GM12878 (cell line): ENCODE data around the gene CUEDC1. TPM values are rescaled to one million over a fixed set of nuclear protein-coding genes. Genes with fewer than 3 reads are reported as not detected.
"Not testable (repeated sequence)": the region's sequence is repeated elsewhere in the genome, so short reads cannot be mapped to it uniquely, and the experiment has no call there.

Experiments
- ATAC-seq: fragments of 200-7000 bp; cut with Tn5 transposase; 3 replicates; pipeline ENCODE4 v1.9.1; 2020; ENCODE audit warnings: mild to moderate bottlenecking, moderate library complexity
- BruUV-seq: library from RNA; stranded (reverse); fragments of 400-500 nt; replicated peaks from 2 replicates; lab custom pipeline; 2021; lab: Mats Ljungman, UMichigan
- CTCF ChIA-PET: fragments of 300-600 bp; sonication (Branson Sonifier 250); formaldehyde crosslinking; extraction: SDS; loops from one replicate; lab custom pipeline; 2021; ENCODE audit warnings: inconsistent platforms; lab: Yijun Ruan, JAX
- POLR2A ChIA-PET: fragments of 350-600 bp; formaldehyde crosslinking; extraction: SDS; loops from one replicate; lab custom pipeline; 2021; ENCODE audit warnings: inconsistent platforms; lab: Charles Lee
- RAD21 ChIA-PET: fragments of 300-600 bp; sonication (Branson Sonifier 250); formaldehyde crosslinking; loops from one replicate; lab custom pipeline; 2023; ENCODE audit warnings: antibody characterized with exemption; ENCODE audit not compliant: unreplicated experiment; lab: Charles Lee
- SMC1A ChIA-PET: fragments of 300-600 bp; sonication (Branson Sonifier 250); formaldehyde crosslinking; loops from one replicate; lab custom pipeline; 2023; ENCODE audit not compliant: unreplicated experiment, uncharacterized antibody; lab: Charles Lee
- DNase-seq: peaks from one replicate; pipeline ENCODE4 v3.0.0-alpha.2; 2011; ENCODE audit warnings: low read depth, low spot score
- FAIRE-seq: peaks from 3 replicates; lab custom pipeline; 2011; peaks lifted over from hg19 to GRCh38; lab: Jason Lieb, UNC
- H2AFZ ChIP-seq: 2 replicates; pipeline ENCODE4 v1.6.0; 2011; ENCODE audit warnings: low read depth, low read length, control low read depth; ENCODE audit not compliant: control insufficient read depth
- H3K27ac ChIP-seq: 2 replicates; pipeline ENCODE4 v1.5.1; 2011; ENCODE audit warnings: control low read depth; ENCODE audit not compliant: control insufficient read depth, insufficient read depth
- H3K27me3 ChIP-seq, 2 experiments: replicated peaks in 1 of 2; 2 replicates each; pipeline versions ENCODE4 v1.6.0 to v1.6.1; 2011; ENCODE audit warnings: low read length in 1 of 2; ENCODE audit not compliant: control insufficient read depth in 2 of 2, insufficient read depth in 2 of 2
- H3K36me3 ChIP-seq, 2 experiments: 2 replicates each; pipeline ENCODE4 v1.5.1; 2011; ENCODE audit warnings: low read length in 1 of 2; ENCODE audit not compliant: control insufficient read depth in 2 of 2, insufficient read depth in 2 of 2
- H3K4me1 ChIP-seq: 2 replicates; pipeline ENCODE4 v1.6.1; 2011; ENCODE audit warnings: mild to moderate bottlenecking, low read length, moderate library complexity, mixed read lengths; ENCODE audit not compliant: control insufficient read depth, insufficient read depth
- H3K4me2 ChIP-seq: 2 replicates; pipeline ENCODE4 v1.6.0; 2011; ENCODE audit warnings: control low read depth; ENCODE audit not compliant: control insufficient read depth, insufficient read depth
- H3K4me3 ChIP-seq: fragments of 200-600 bp; sonication (generic); 2 replicates; pipeline ENCODE4 v1.5.1; 2016
- H3K79me2 ChIP-seq: 2 replicates; pipeline ENCODE4 v1.6.0; 2011; ENCODE audit warnings: low read length; ENCODE audit not compliant: control insufficient read depth, insufficient read depth
- H3K9ac ChIP-seq: 2 replicates; pipeline ENCODE4 v1.8.0; 2011; ENCODE audit warnings: low read length, control low read depth, mixed read lengths; ENCODE audit not compliant: control insufficient read depth, insufficient read depth
- H3K9me3 ChIP-seq: replicated peaks from 3 replicates; pipeline ENCODE4 v1.5.1; 2011; ENCODE audit warnings: mild to moderate bottlenecking, low read length; ENCODE audit not compliant: control insufficient read depth, insufficient read depth
- H4K20me1 ChIP-seq: 2 replicates; pipeline ENCODE4 v1.6.0; 2011; ENCODE audit not compliant: control insufficient read depth, insufficient read depth
- CTCF ChIP-seq, 3 experiments: IDR thresholded peaks in 2 of 3; conservative IDR thresholded peaks in 1 of 3; 2 replicates each; pipeline ENCODE4 v1.5.1; 2011; ENCODE audit warnings: low read depth in 3 of 3, low read length in 3 of 3, mild to moderate bottlenecking in 3 of 3, control low read depth in 2 of 3, moderate library complexity in 2 of 3, inconsistent platforms in 1 of 3, mixed read lengths in 1 of 3; ENCODE audit not compliant: control insufficient read depth in 2 of 3, insufficient read depth in 1 of 3; ENCODE audit errors: extremely low read depth in 1 of 3
- FOXM1 ChIP-seq: IDR thresholded peaks from 2 replicates; pipeline ENCODE4 v1.6.1; 2012; ENCODE audit warnings: low read depth, mild to moderate bottlenecking, inconsistent platforms, low read length, moderate library complexity
- NR2F1 ChIP-seq: fragments of 450-650 bp; conservative IDR thresholded peaks from 2 replicates; pipeline ENCODE4 v1.6.1; 2017; ENCODE audit warnings: mild to moderate bottlenecking
- PAX8 ChIP-seq: fragments of 450-650 bp; IDR thresholded peaks from 2 replicates; pipeline ENCODE4 v1.6.1; 2017; ENCODE audit warnings: mild to moderate bottlenecking, moderate library complexity
- YBX1 ChIP-seq: fragments of 450-650 bp; IDR thresholded peaks from 2 replicates; pipeline ENCODE4 v1.6.1; 2016; ENCODE audit warnings: antibody characterized with exemption
- ZNF207 ChIP-seq: fragments of 450-650 bp; IDR thresholded peaks from 2 replicates; pipeline ENCODE4 v1.6.1; 2014; ENCODE audit warnings: antibody characterized with exemption, mild to moderate bottlenecking, borderline replicate concordance
- ZNF592 ChIP-seq: fragments of 450-650 bp; IDR thresholded peaks from 2 replicates; pipeline ENCODE4 v1.6.1; 2017; ENCODE audit warnings: mild to moderate bottlenecking, moderate library complexity
- WGBS: methylation state at CpG from one replicate; pipeline ENCODE4 v1.1.6; 2016; ENCODE audit warnings: low lambda C conversion rate; ENCODE audit not compliant: insufficient replicate concordance, insufficient coverage; ENCODE audit errors: missing lambda C conversion rate; 5-methylcytosine and 5-hydroxymethylcytosine counted together
- in situ Hi-C: fragments of 300-500 bp; cut with MboI; formaldehyde crosslinking; loops from 9 replicates; pipeline ENCODE4 v1.14.3; 2018; ENCODE audit warnings: mixed read lengths
- intact Hi-C: fragments of 100-400 bp; cut with micrococcal nuclease; formaldehyde crosslinking; loops from one replicate; pipeline ENCODE4 v1.14.2; 2022; ENCODE audit not compliant: unreplicated experiment
- polyA plus RNA-seq, 11 experiments: library from polyadenylated mRNA; depleted of rRNA in 4 of 11; unstranded in 6 of 11; stranded (reverse) in 5 of 11; fragments of >200 nt; fragmentation: Nextera tagmentation in 4 of 11; fragmentation: Illumina TruSeq in 1 of 11; extraction: Ambion mirVana in 4 of 11; extraction: Trizol in 1 of 11; gene quantifications; 1 replicate in 1 of 11; 2 replicates in 10 of 11; pipeline versions ENCODE4 v1.2.1 to v1.2.3, GENCODE V29; 2011 to 2016; ENCODE audit warnings: inconsistent platforms in 2 of 11, missing spikeins in 2 of 11, low read depth in 1 of 11
- total RNA-seq, 4 experiments: library from RNA; depleted of rRNA in 3 of 4; stranded (reverse); fragments of >200 nt in 3 of 4; fragmentation: Illumina TruSeq in 1 of 4; extraction: Trizol in 1 of 4; gene quantifications; 2 replicates each; pipeline versions ENCODE4 v1.2.1 to v1.2.3, GENCODE V29; 2013 to 2021

CUEDC1 gene
- total and polyA plus RNA-seq, 10 of the 15 experiments (the other 5 are each of a cell fraction or from before 2014, with no cell fraction given), result 0.24 to 7.4 (median 1.8) TPM

DNA sequence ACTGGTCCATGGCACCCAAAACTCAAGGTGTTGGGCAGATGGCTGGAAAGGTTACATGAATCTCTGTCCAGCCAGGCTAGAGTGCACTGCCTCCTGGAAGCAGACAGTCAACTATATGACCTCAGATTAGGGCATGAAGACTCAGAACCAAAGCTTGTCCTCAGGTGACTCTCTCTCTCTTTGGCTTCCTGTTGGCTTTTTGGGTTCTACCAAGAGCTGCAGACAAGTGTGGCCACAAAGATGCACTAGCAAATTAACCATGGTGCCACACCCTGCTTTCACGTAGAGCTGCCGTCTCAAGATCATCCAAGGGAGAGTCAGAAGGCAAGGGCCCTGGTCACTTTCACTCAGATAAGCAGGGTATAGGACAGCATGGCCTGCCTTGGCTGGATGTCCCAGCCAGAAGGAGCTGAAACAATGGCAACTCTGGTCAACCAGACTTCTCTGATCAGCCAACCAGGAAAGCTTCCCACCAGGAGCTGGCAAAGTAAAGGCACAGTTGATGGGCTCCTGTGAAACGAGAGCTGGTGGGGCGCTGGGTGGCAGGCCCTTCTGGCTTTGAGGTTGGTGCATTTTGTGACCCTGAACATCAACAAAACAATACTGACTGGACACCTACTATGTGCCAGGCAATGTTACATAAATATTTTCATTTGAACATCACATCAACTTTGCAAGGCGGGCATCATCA is 31.9 kb downstream of the CUEDC1 start:
- H3K79me2 ChIP-seq, result no peaks in the 10 kb centered on the region
- ATAC-seq (no peak), DNase-seq (no peak), FAIRE-seq (no peak)
- WGBS, result 51% methylated on average over 5 of the region's 5 CpGs
- BruUV-seq, result no TSS peak
- H2AFZ ChIP-seq, result no peak overlapping the region
- no peaks in the 10 kb centered on the region for H4K20me1 ChIP-seq
- in situ Hi-C loops, result no loop called here
- no peak overlapping the region for H3K4me2 ChIP-seq
- H3K36me3 ChIP-seq, result no peaks in the 10 kb centered on the region
- POLR2A ChIA-PET, result no interaction called here
- intact Hi-C loops, result no loop called here
- no peak overlapping the region for H3K27ac ChIP-seq
- no peaks in the 10 kb centered on the region for H3K27me3 ChIP-seq
- no peaks in the 10 kb centered on the region for H3K9me3 ChIP-seq
- TF ChIP-seq NR2F1 (no peak), FOXM1 (no peak), ZNF592 (no peak), CTCF (IDR thresholded peaks at IDR 0.05 in 2 of 3, conservative IDR thresholded peaks at IDR 0.05 in 1 of 3; ENCODE audit: control insufficient read depth in 2 of 3, extremely low read depth in 1 of 3, insufficient read depth in 1 of 3, low read depth in 3 of 3, low read length in 3 of 3) (no peak), YBX1 (no peak), ZNF207 (no peak), PAX8 (no peak)
- no peak overlapping the region for H3K9ac ChIP-seq
- RAD21 ChIA-PET, result interaction anchor here (0.8 to 1.8 kb wide), 2 partner anchors 14 to 26 kb away, joined by 3 to 4 read pairs; no protein-coding TSS in a partner anchor
- CTCF ChIA-PET, result interaction anchor here (0.6 to 1.4 kb wide), 5 partner anchors 16 to 327 kb away, joined by 3 to 5 read pairs (median 3); no protein-coding TSS in a partner anchor
- H3K4me1 ChIP-seq, result peaks cover 5% of the 10 kb centered on the region
- SMC1A ChIA-PET, result interaction anchor here (0.9 to 2.9 kb wide), 5 partner anchors 12 to 70 kb away, joined by 3 to 8 read pairs (median 6); no protein-coding TSS in a partner anchor
- no peak overlapping the region for H3K4me3 ChIP-seq

DNA sequence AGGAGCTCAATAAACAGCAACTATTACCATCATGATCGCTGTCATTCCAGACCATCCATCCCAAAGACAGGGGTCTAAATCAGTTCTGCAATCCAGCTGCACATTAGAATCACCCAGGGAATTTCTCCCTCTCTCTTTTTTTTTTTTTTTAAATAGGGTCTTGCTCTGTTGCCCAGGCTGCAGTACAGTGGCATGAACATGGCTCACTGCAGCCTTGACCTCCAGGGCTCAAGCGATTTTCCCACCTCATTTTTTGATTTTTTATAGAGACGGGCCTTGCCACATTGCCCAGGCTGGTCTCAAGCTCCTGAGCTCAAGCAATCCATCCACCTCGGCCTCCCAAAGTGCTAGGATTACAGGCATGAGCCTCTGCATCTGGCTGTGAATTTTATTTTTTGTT is 32.5 kb downstream of the CUEDC1 start:
- H3K9ac ChIP-seq, BruUV-seq, H3K27me3 ChIP-seq, H2AFZ ChIP-seq, H3K4me2 ChIP-seq, H3K27ac ChIP-seq, DNase-seq, H3K4me1 ChIP-seq, H3K4me3 ChIP-seq, H3K36me3 ChIP-seq, ATAC-seq, FAIRE-seq, intact Hi-C loops, H3K79me2 ChIP-seq, in situ Hi-C loops, H4K20me1 ChIP-seq, H3K9me3 ChIP-seq: not testable (repeated sequence)
- 61% methylated on average over 4 of the region's 4 CpGs for WGBS
- RAD21 ChIA-PET, result interaction anchor here (0.8 to 1.8 kb wide), 3 partner anchors 15 to 58 kb away, joined by 3 to 4 read pairs (median 3); no protein-coding TSS in a partner anchor
- SMC1A ChIA-PET, result interaction anchor here (0.9 to 2.9 kb wide), 6 partner anchors 8 to 30 kb away, joined by 3 to 8 read pairs (median 5); no protein-coding TSS in a partner anchor
- CTCF ChIA-PET, result interaction anchor here (0.9 to 1.4 kb wide), 5 partner anchors 8 to 327 kb away, joined by 3 read pairs; no protein-coding TSS in a partner anchor
- POLR2A ChIA-PET, result interaction anchor here (1.2 kb wide), 1 partner anchor 28 kb away, joined by 3 read pairs; no protein-coding TSS in a partner anchor
